ENCODE results near the gene PCK2.
A peak's percentile ranks its signal among the peaks of the same experiment; 100 is the strongest.

PCK2 gene

DNA sequence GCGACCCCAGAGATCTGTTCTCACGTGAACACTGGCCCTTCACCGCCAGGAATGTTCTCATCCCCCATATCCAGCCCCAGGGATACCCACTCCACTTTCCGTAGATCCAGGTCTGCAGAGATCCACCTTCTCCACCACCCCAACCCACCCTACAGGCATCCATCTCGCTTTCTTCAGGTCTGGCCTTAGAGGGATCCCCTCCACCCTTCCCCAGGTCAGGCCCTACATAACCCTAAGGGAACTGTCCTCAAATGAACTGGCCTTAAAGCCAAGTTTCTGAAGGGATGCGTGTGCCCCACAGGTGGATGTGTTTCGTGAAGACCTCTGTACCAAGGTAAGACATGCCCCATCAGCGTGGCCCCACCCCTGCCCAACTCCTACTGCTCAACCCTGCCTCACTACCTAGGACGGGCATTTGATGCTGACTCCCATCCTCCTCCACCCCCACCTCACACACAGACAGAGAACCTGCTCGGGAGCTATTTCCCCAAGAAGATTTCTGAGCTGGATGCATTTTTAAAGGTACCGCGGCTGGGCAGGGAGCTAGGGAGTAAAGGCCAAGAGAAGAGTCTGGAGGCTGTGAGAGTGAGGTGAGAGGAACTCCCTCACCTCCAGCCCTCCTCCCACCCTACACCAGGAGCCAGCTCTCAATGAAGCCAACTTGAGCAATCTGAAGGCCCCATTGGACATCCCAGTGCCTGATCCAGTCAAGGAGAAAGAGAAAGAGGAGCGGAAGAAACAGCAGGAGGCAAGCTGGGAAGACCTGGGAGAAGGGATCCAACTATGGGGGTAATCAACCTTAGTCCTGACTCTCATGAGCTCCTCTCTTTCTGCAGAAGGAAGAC lies 42.8 kb downstream of the PCK2 start:
- no peak for DNase-seq (ENCODE audit: low read depth in 2 of 2)

DNA sequence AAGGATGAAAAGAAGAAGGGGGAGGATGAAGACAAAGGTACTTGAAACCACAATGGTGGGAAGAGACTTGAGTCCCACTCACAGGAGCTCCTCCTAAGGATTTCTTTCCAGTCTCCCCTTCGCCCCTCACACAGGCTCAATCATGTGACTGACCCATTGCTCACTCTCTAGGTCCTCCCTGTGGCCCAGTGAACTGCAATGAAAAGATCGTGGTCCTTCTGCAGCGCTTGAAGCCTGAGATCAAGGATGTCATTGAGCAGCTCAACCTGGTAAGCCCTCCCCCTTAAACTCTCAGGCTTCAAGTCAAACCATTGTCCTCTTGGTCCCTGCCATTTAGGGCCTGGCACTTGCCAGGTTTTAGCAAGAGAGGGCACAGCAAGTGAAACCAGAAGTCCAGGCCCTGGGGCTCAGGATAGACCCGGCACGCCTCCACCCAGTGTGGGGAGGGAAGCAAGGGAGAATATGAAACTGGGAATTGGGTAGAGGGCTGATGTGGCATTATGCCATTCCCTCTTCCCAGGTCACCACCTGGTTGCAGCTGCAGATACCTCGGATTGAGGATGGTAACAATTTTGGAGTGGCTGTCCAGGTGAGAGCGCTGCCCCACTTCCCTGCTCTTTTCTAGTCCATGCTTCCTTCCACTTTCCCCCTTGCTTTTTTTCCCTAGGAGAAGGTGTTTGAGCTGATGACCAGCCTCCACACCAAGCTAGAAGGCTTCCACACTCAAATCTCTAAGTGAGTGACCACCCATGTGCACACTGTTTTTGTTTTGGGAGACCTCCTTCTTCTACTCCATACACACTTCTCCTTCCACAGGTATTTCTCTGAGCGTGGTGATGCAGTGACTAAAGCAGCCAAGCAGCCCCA lies 43.7 kb downstream of the PCK2 start:
- no peak for DNase-seq (ENCODE audit: low read depth in 2 of 2)

DNA sequence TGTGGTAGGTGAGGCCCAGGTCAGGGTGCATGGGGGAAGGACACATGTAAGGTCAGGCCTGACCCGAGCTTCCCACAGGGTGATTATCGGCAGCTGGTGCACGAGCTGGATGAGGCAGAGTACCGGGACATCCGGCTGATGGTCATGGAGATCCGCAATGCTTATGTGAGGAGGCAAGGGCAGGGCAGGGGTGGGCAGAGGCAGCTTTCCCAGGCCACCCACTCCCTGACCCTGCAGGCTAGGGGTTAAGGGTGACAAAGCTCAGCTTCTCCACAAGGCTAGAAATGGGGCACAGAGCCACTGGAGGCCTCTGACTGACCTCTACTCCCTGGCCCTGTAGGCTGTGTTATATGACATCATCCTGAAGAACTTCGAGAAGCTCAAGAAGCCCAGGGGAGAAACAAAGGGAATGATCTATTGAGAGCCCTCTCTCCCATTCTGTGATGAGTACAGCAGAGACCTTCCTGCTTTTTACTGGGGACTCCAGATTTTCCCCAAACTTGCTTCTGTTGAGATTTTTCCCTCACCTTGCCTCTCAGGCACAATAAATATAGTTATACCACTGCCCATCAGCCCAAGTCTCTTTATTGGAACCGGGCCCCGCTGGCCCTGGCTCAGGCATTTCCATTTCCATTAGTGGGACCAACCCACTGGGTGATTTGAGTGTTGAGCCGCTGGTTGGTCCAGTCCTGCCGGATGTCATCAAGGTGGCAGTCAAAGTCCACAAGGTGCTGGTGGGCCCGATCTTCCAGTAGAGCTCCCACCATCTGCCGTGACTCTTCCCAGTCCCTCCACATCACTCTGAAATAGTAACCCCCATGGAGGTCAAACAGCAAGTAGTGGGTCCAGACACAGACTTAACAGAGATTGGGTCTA lies 44.5 kb downstream of the PCK2 start:
- DNase-seq (ENCODE audit: low read depth in 2 of 2), result no peak

DNA sequence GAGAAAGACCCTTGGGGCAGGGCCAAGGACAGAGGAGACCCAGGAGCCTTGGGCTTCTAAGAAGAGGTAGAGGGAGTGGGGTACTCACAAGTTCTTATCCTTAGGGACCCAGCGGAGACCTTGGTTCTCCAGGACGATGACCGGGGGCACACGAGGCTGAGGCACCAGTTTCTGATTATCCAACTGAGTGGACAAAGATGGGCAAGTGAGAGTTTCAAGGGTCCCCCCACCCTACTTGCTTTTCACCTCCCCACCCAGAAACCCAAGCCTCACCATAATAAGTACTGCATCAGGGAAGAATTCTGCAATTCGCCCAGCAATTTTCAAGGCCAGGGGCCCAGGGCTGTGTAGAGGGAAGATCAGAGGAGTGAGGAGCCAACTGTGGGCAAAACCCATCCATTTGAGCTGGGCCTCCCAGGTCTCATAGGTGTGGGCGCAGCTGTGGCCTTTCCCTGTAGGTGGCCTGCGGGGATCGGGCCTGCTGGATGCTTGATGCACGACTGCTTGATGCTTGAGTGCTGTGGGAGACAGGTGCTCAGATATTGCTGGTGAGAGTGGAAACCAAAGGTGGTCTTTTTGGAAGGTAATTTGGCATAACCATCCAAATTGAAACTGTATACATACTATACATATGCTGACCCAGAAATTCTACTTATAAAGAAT lies 45.3 kb downstream of the PCK2 start:
- DNase-seq (ENCODE audit: low read depth in 2 of 2), result no peak

DNA sequence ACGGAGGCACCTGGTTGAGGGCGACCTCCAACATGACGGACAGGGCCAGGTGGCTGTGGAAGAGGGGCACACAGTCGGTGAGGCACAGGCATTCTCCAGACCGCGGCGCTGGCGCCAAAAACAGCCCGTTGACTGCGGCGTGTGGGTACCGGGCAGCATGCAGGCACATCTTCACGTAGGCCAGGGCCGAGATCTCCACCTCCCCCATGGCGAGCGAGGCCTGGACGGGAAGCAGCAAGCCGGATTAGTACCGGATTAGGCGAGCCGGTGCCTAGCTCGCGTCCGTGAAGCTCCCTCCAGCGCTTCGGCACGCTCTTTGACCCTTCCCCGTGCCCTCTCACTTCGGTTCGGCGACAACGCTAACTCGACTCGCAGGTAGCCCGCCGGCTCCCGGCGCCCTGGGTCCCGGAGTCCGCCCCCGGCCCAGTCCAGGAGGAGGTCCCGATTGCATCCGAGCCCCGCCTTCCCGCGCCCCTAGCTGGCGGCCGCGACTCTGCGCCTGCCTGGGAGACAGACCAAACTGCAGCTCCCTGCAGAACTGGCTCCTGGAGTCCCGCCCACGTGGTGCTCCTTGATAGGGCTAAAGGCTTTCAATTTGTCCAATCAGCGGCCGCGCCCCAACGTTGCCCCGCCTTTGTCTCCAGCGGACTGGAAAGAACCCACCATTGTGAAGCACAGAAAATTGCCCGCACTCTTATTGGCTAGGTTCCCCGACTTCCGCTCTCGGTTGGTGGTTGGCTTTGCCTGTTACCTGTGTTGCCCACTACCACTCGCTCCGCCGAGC lies 47.2 kb downstream of the PCK2 start, which contains the start of gene EMC9:
EMC9 (minus strand) TSS at position 495 of the 784 bp plus-strand sequence; CDS start at position 208, 287 bp downstream.
- peak; percentile 97 to 99 for DNase-seq (ENCODE audit: low read depth in 2 of 2)

DNA sequence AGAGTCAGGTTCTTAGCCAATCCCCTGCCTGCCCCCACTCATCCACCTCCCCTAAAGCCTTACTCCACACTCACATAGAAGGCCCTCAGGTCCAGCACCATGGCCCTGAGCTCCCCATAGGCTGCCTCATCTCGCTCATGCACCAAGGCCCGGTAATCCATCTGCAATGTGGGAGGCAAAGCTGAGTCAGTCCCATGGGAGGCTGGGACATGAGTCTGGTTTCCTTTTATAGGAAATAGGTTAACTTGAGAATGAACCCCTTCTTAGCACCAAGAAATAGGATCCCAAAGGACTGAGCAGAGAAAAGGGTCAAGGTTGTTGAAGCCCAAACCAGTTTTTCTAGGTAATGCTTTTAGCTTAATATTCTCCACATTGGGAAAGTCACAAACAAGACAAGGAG lies 49.4 kb downstream of the PCK2 start:
- DNase-seq (ENCODE audit: low read depth in 2 of 2), result no peak

DNA sequence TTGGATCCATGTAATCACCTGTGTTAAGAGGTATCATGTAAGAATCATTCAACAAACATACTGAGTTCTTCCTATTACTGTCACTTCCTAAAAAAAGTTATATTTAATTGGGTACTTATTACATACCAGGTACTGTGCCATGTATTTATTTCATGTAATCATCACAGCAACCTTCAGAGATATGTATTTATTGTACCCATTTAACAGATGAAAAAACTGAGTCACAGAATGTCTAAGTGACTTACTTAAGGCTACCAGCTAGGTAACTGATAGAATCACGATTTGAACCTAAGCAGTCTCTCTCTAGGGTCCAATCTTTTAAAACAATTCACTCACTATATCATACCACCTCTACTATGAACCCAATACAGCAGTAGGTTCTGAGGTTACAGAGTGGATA lies 50.3 kb downstream of the PCK2 start:
- DNase-seq (ENCODE audit: low read depth in 2 of 2), result no peak

DNA sequence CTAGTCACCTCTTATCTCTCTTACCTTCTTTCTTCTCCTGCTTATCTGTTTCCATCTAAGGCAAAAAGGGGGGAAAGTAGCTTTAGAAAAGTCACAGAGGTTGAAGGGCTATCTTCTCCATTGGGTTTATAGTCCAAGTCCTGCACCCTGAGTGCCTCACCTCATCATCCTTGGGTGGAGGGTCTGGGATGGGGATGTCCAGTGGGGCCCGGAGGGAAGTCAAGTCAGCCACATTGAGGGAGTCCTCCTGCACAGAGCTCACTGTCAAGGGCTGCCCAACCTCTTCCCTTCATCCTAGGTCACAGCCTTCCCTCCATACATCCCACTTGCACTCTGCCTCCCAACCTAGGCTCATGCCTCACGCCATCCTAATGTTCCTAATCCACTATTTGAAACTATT lies 51.1 kb downstream of the PCK2 start:
- DNase-seq (ENCODE audit: low read depth in 2 of 2), result no peak

DNA sequence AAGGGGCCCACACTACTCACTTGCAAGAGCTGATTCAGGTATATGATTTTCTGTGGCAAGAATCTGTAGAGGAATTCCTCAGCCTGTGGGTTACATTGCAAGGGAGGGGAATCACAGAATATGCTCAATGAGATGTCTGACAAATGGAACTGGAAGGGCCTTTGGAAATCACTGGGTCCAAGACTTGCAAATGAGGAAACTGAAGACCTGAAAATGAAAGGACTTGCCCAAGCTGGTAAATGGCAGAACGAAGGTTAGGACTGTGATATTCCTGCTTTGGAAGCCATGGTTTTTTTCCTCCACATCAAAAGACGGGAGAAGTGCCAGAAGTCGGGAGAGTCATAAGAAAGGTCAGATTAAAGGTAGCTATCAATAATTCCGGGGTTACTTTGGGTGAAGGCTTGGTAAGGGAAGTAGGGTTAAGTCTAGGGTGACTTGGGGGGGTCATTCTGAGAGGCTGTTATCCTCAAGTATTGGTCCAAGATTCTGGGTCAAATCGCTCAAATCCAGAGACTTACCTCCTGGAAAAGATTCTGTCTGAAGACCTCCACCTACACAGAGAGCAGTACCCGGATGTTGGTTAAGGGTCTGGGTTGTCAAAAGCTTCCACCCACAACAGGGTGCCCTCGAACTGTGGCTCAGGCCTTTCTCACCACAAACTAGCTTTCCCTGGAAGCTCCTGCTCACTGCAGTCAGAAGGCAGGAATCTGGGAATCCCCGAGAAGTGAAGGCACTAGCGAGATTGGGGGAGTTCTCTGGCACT lies 51.8 kb downstream of the PCK2 start:
- no peak for DNase-seq (ENCODE audit: low read depth in 2 of 2)

DNA sequence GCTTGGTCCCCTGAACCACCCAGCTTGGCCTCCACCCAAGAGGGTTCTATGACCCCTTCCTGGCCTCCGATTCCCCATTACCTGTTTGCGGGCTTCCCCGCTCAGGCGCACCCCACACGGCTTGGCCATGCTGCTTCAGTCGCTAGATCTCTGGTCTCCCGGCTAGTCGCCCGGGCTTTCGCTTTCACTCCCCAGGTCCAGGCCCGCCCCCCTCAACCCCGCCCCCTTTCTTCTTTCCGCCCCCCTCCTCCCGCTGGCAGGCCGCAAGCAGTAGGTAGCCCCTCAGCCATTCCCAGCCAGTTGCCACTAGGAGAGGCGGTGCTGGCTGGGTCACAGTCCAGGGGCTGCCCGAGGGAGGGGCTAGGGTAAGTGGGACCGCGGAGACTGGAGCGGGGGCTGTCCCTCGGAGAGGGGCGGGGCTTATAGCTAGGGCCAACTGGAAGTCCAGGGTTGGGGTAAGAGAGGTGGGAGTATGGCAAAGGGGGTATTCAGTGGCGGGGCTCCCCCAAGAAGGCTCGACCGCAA lies 52.4 kb downstream of the PCK2 start, which contains the start of gene PSME2:
PSME2 (minus strand) TSS at position 158 of the 525 bp plus-strand sequence; CDS start at position 129, 29 bp downstream.
- DNase-seq (ENCODE audit: low read depth in 2 of 2), result peak; percentile 68 to 69

DNA sequence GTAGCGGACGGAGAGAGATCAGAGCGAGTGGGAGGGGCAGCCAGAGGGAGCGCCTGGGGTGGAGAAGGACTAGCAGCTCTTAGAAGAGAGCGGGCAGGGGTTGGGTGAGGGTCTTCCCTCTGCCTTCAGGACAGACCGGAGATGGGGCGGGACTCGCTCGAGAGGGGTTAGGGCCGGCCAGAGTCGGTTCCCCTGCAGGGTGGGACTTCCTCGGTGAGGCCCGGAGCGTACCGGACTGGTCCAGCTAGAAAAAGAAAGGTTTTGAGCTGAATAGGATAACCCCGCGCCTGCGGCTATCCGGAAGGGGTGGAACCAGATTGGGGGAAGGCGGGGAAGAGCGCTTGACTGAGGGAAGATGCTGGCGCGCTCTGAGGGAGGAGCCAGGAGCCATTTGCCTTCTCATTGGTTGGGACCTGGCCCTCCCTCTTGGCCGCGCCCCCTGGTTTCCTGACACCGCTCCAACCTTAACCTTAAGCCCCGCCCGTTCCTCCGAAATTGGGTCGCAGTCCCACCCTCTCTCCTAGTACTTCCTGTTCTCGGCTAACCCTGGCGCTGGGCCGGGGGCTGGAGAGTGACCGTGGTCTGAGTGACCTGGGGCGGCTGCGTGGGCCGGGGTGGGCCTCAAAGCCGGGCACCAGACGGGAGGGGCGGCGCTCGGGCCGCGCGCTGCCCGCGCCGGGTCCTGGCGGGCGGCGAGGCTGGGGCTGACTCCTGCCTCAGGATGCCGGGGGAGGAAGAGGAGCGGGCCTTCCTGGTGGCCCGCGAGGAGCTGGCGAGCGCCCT lies 53.1 kb downstream of the PCK2 start, which contains the start of gene RNF31:
RNF31 (plus strand) TSS at position 521 of the 783 bp plus-strand sequence; CDS start at position 722, 201 bp downstream.
- peak; percentile 92 to 97 for DNase-seq (ENCODE audit: low read depth in 2 of 2)

DNA sequence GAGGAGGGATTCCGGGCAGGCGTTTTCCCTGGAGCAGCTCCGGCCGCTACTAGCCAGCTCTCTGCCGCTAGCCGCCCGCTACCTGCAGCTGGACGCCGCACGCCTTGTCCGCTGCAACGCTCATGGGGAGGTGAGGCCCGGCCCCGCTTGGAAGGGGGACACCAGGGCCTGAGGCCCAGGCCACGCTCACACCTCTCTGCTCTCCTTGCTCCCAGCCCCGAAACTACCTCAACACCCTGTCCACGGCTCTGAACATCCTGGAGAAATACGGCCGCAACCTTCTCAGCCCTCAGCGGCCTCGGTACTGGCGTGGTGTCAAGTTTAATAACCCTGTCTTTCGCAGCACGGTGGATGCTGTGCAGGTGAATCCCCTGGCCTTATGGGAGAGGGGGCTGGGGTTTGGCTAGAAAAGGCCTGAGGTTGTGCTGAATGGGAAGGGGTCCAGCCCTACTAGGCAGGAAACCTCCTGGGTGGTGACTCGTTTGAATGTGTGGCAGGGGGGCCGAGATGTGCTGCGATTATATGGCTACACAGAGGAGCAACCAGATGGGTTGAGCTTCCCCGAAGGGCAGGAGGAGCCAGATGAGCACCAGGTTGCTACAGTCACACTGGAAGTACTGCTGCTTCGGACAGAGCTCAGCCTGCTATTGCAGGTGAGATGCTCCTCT lies 53.8 kb downstream of the PCK2 start:
- no peak for DNase-seq (ENCODE audit: low read depth in 2 of 2)

DNA sequence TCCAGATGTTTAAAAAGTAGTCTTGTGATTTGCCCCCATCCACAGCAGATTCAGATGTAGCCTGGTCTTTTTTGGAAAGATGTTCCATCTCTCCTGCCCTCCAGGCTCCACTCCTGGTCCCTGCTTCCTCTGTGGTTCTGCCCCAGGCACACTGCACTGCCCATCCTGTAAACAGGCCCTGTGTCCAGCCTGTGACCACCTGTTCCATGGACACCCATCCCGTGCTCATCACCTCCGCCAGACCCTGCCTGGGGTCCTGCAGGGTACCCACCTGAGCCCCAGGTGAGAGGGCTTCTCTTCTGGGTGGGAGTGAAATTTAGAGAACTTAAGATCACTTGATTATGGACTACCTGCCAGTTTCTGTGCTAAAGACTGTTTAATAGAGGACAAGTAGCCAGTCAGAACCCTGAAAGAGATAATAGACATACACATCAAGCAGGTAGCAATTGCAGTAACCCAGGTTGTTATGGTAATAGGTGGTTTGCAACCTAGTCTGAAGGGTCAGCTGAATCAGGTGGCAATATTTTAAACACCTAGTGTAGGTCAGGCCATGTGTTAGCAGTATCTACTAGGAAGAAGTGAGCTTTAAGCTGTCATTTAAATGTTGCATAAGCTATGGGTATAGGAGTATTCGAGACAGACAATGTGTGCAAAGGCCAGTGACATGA lies 55.3 kb downstream of the PCK2 start:
- no peak for DNase-seq (ENCODE audit: low read depth in 2 of 2)

DNA sequence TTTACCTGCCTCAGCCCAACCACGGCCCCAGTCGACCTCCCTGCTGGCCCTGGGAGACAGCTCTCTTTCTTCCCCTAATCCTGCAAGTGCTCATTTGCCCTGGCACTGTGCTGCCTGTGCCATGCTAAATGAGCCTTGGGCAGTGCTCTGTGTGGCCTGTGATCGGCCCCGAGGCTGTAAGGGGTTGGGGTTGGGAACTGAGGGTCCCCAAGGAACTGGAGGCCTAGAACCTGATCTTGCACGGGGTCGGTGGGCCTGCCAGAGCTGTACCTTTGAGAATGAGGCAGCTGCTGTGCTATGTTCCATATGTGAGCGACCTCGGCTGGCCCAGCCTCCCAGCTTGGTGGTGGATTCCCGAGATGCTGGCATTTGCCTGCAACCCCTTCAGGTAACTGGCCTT lies 56.0 kb downstream of the PCK2 start:
- DNase-seq (ENCODE audit: low read depth in 2 of 2), result no peak

DNA sequence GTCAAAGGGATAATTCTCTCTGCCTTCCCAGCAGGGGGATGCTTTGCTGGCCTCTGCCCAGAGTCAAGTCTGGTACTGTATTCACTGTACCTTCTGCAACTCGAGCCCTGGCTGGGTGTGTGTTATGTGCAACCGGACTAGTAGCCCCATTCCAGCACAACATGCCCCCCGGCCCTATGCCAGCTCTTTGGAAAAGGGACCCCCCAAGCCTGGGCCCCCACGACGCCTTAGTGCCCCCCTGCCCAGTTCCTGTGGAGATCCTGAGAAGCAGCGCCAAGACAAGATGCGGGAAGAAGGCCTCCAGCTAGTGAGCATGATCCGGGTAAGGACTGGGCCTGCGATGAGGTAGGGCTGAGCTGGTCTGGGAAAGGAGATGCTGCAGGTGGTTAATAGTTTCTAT lies 56.5 kb downstream of the PCK2 start:
- DNase-seq (ENCODE audit: low read depth in 2 of 2), result no peak

DNA sequence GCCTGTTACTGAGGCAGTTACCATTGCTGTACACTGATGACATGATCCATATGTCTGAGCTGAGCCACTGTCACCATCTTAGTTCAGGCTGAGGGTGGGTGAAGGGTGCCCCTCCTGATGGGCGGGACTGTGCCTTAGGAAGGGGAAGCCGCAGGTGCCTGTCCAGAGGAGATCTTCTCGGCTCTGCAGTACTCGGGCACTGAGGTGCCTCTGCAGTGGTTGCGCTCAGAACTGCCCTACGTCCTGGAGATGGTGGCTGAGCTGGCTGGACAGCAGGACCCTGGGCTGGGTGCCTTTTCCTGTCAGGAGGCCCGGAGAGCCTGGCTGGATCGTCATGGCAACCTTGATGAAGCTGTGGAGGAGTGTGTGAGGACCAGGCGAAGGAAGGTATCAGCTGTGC lies 56.9 kb downstream of the PCK2 start:
- DNase-seq (ENCODE audit: low read depth in 2 of 2), result no peak

DNA sequence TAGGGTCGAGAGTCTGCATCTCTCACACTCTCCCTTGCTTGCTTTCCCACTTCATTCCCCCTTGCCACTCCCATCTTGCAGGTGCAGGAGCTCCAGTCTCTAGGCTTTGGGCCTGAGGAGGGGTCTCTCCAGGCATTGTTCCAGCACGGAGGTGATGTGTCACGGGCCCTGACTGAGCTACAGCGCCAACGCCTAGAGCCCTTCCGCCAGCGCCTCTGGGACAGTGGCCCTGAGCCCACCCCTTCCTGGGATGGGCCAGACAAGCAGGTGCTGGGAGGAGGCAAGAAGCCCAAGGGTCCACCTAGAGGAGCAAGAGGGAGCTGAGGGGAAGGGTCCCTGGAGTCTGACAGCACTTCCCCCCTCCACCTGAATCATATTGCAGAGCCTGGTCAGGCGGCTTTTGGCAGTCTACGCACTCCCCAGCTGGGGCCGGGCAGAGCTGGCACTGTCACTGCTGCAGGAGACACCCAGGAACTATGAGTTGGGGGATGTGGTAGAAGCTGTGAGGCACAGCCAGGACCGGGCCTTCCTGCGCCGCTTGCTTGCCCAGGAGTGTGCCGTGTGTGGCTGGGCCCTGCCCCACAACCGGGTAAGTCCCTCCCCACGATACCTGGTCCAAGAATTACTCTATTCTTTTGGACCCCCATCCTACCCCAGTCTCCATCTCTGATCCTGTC lies 57.4 kb downstream of the PCK2 start:
- no peak for DNase-seq (ENCODE audit: low read depth in 2 of 2)
